Heart left ventricle (tissue), 13 donors: Measurements from ENCODE around the gene AGMO.

Experiments used
- CTCF ChIP-seq, 12 donors: fragments of 200-600 bp; sonication (generic) in 4 of 12; IDR thresholded peaks; one replicate each; pipeline versions ENCODE4 v1.5.0 to v1.8.0; 2018 to 2022; ENCODE audit warnings: antibody characterized with exemption in 12 of 12, mild to moderate bottlenecking in 5 of 12
- POLR2A ChIP-seq, 2 donors: fragments of 450-650 bp; IDR thresholded peaks; one replicate each; pipeline ENCODE4 v1.6.1; 2017; ENCODE audit warnings: antibody characterized with exemption in 2 of 2, mild to moderate bottlenecking in 2 of 2, moderate library complexity in 2 of 2
- donor health status: ischemic (EF 13 %, LVEDD 7.1; RV severe dilation, severe dysfunction).
- donor health status: DM: no; HTN: yes; CAD: no.
- donor health status: DM: no; HTN: no; CAD: no.
- donor health status: ischemic (EF 25% LVEDD 6.9; RV normal size, moderate dysfunction).
- donor health status: ischemic (EF 25% LVEDD 5.7; RV mildly dilated, moderate dysfunction).
- donor health status: ischemic (EF 35%, LVEDD 5.7; RV mildly dilated, moderate dysfunction).
- donor health status: nonischemic (EF 11% LVEDD 7.7; RV severe dilation, severe dysfunction).
- donor health status: DM: yes; HTN: yes; CAD: no.
- donor health status: PGD.
- donor health status: ischemic (EF 29% LVEDD 5.4; RV normal size, mild dysfunction).
- donor health status: nonischemic (EF 23%, LVEDD 6.1; RV moderate dilation, normal function).

DNA sequence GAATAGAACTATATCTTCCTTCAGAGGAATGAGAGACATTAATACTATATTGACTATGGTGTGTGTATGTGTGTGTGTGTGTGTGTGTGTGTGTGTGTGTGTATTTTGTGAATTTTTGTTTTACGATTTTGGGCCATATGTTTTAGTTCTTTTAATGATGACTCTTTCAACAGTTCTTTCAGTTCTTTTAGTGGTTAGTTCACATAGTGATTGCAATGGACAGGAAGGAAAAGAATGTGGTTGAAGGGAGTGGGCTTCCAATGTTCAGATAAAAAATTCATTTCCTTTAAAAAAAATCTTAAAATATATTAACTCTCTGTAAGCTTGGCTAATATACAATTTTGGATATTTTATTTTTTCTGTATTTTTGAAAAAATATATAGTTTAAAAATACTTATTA, 343.6 kb downstream of the AGMO start:
- TF ChIP-seq POLR2A (IDR thresholded peaks at IDR 0.05) = no peak
- no peak for TF ChIP-seq CTCF (IDR thresholded peaks at IDR 0.05)
